Stimulated activated CD4-positive, alpha-beta T cell treated with anti-CD3 and anti-CD28 coated beads, Interleukin-1b, Interleukin-23, amount 100 ng/mL, for 1 hour (primary cell): ENCODE measurements around the gene ADH7.
"Not testable (repeated sequence)": the region's sequence is repeated elsewhere in the genome, so short reads cannot be mapped to it uniquely, and the experiment has no call there.

Experiments
- DNase-seq, 2 donors: peaks; one replicate each; pipeline ENCODE4 v3.0.0-alpha.2; 2020; ENCODE audit warnings: low read depth in 2 of 2

Gene ADH7

DNA sequence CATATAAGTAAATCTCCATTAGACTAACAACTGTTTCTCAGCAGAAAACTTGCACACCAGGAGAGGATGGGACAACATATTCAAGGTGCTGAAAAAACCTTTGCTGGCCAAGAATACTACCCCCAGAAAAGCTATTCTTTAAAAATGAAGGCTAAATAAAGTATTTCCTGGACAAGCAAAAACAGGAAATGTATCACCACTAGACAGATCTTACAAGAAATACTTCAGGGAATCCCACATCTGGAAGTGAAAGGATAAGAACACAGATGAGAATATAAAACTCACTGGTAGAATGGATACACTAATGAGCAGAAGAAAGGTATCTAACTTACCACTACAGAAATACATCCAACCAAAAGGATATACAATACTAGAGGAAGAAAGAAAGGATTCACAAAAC lies 55.6 kb downstream of the ADH7 start:
- no peak for DNase-seq

DNA sequence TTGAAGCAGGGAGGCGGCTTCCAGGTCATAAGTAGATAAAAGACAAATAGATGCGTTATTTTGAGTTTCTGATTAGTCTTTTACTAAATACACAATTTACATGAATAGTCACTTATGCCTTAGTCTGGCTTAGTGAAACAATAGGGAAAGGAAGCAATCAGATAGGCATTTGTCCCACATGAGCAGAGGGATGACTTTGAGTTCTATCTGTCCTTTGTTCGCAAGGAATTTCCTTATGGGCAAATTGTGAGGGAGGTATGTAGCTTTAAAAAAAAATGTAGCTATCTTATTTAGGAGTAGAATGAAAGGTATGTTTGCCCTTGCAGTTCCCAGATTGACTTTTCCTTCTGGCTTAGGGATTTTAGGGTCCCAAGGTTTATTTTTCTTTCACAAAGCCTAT lies 56.3 kb downstream of the ADH7 start:
- no peak for DNase-seq

DNA sequence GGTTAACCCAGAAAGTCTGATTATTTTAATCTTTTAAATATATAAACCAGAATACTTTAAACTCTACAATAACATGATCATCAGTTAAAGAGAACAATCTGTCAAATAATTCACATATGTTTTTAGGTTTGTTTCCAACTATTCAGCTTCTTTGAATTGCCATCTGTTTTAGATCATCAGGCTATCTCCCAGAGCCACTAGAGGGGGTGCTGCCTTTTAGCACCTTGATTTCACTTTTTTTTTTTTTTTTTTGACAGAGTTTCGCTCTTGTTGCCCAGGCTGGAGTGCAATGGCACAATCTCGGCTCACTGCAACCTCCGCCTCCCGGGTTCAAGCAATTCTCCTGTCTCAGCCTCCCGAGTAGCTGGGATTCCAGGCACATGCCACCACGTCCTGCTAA lies 57.8 kb downstream of the ADH7 start:
- DNase-seq, result not testable (repeated sequence)

DNA sequence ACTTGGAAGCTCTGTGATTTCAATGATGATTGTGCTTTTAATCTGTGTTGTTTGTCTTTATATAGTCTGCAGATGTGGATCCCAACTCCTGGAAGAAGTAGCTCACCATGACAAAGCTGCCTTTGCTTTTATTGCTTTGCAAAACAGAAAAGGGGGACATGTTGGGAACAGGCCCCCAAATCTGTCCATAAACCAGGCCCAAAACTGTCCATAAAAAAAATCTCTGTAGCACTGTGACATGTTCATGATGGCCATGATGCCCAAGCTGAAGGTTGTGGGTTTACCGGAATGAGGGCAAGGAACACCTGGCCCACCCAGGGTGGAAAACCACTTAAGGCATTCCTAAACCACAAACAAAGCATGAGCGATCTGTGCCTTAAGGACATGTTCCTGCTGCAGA lies 62.7 kb downstream of the ADH7 start:
- DNase-seq, result not testable (repeated sequence)

DNA sequence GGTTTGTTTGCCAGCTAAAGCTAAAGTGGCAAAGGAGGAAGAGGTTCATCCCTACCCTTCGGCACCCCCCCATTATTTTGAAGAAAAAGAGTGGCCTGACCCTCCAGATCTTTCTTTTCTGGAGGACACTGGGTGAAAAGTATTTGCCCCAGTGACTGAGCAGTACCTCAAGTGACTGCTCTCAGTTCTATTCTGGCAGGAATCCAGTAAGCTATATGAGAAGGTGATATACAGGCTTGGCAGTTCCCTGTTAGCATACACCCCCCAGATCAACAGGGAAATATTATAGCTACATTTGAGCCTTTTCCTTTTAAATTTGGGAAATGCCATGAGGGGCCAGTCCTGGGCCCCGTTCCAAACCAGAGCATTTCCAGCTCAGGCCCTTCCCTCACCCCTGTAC lies 67.3 kb downstream of the ADH7 start:
- not testable (repeated sequence) for DNase-seq

DNA sequence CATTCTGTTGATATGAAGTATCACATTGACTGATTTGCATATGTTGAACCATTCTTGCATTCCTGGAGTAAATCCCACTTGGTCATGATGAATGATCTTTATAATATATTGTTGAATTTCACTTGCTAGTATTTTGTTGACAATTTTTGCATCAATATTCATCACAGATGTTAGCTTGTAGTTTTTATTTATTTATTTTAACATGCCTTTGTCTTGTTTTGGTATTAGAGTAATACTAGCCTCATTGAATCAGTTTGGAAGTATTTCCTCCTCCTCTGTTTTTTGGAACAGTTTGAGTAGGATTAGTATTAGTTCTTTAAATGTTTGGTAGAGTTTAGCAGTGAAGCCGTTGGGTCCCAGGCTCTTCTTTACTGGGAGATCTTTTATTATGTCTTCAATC lies 68.7 kb downstream of the ADH7 start:
- DNase-seq, result no peak

DNA sequence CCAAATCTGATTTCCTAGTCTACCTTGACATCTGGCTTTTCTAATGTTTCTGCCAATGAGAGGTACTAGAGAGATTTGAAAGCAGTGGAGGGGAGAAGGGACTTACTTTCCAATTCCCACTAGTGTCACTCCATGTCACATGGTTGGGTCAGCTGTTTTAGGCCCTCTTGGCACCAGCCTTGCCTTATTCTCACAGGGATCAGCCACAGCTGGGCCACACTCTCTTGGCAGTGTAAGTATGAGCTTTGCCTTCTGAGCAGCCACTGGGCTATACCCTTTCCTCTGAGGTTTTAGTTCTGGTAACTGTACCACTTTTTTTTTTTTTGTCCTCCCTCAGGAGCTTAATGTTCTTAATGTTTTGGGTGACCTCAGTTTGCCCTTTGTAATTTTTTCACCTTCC lies 72.4 kb downstream of the ADH7 start:
- no peak for DNase-seq
